DMS114 treated with DMSO at 0.1 percent for 48 hours (cell line): ENCODE results near the gene USP17L28.
"Not testable (repeated sequence)": the region's sequence is repeated elsewhere in the genome, so short reads cannot be mapped to it uniquely, and the experiment has no call there.

Source experiments
- DNase-seq: peaks from one replicate; lab custom pipeline; 2025; ENCODE audit not compliant: unreplicated experiment; lab: John Stamatoyannopoulos, UW

Gene USP17L28

GRCh38 chr4:9348593-9348992, at the start of gene USP17L28:
TSS of gene USP17L28 (plus strand) at chr4:9348893. CDS start at chr4:9348893, 0 bp downstream.
- DNase-seq: not testable (repeated sequence)

GRCh38 chr4:9324191-9324590, 24.5 kb upstream of the USP17L28 start:
- not testable (repeated sequence) for DNase-seq

GRCh38 chr4:9324865-9325264, 23.8 kb upstream of the USP17L28 start, which contains the start of gene USP17L24:
TSS of gene USP17L24 (plus strand) at chr4:9325165. CDS start at chr4:9325165, 0 bp downstream.
- DNase-seq: not testable (repeated sequence)

GRCh38 chr4:9329611-9330010, 19.1 kb upstream of the USP17L28 start, which contains the start of gene USP17L25:
TSS of gene USP17L25 (plus strand) at chr4:9329911. CDS start at chr4:9329911, 0 bp downstream.
- DNase-seq: not testable (repeated sequence)

GRCh38 chr4:9334358-9334757, 14.3 kb upstream of the USP17L28 start, which contains the start of gene USP17L26:
TSS of gene USP17L26 (plus strand) at chr4:9334658. CDS start at chr4:9334658, 0 bp downstream.
- not testable (repeated sequence) for DNase-seq

DNA sequence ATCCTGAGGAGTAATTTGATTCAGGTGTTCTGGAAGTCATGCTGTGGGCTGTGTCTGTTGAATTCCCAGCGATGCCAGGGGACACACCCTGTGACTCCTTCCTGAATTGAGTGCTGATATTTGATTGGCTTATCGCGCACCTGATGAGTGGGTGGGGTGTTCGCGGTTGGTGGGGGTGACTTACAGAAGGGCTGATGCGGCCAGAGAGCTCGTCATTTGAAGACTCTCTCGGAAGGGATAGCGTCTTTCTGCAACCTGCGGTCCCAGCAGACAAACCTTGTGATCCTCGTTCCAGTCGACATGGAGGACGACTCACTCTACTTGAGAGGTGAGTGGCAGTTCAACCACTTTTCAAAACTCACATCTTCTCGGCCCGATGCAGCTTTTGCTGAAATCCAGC, 9.6 kb upstream of the USP17L28 start, which contains the start of gene USP17L5:
TSS of gene USP17L5 (plus strand) at position 301 of the 400 bp plus-strand sequence. CDS start at position 301, 0 bp downstream.
- DNase-seq: not testable (repeated sequence)

GRCh38 chr4:9343848-9344247, 4.8 kb upstream of the USP17L28 start, which contains the start of gene USP17L27:
TSS of gene USP17L27 (plus strand) at chr4:9344148. CDS start at chr4:9344148, 0 bp downstream.
- not testable (repeated sequence) for DNase-seq

- DNase-seq: not testable (repeated sequence)
Measured at GRCh38 chr4:9350866-9351265, 2.2 kb downstream of the USP17L28 start.

- not testable (repeated sequence) for DNase-seq
Measured at GRCh38 chr4:9353338-9353737, 4.6 kb downstream of the USP17L28 start, which contains the start of gene USP17L29. TSS of gene USP17L29 (plus strand) at chr4:9353638. CDS start at chr4:9353638, 0 bp downstream.

GRCh38 chr4:9362829-9363228, 14.1 kb downstream of the USP17L28 start, which contains the start of gene USP17L30:
TSS of gene USP17L30 (plus strand) at chr4:9363129. CDS start at chr4:9363129, 0 bp downstream.
- DNase-seq: not testable (repeated sequence)

GRCh38 chr4:9379881-9380280, 31.2 kb downstream of the USP17L28 start:
- not testable (repeated sequence) for DNase-seq

DNA sequence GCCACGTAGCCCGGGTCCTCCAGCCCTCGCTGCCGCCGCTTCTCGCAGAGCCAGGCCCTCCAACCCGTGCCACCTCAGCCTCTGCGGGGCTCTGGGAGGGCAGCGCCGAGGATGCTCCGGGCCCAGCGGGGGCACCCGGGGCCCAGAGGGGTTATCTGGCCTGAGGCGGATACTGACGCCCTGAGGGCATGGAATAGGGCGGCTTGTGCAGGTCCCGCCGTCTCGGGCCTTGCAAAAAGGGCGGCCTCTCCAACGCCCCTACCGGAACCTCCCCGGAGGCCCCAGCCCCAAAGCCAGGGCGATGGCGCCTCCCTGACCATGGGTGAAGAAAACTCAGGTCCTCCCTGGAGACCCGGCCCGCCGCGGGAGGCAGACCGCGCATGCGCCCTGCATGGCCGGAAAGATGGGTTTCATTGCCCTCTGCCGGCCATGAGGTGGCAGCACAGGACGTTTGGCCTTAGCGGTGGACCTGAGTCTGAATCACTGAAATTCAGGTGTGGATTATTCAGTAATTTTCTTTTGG, 32.4 kb downstream of the USP17L28 start:
- not testable (repeated sequence) for DNase-seq

DNA sequence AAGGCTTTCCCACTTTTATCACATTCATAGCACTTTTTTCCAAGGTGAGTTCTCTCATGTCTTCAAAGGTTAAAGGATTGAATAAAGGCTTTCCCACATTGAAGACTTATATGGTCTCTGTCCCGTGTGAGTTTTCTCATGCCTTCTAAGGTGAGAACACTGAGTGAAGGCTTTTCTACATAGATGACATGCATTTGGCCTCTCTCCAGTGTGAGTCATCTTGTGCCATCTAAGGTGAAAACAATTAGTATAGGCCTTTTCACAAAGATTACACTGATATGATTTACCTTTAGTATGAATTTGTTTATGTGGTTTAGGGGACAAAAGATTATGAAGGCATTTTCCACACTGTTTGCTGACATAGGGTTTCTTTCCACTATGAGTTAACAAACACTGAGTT, 35.4 kb downstream of the USP17L28 start:
- no peak for DNase-seq

DNA sequence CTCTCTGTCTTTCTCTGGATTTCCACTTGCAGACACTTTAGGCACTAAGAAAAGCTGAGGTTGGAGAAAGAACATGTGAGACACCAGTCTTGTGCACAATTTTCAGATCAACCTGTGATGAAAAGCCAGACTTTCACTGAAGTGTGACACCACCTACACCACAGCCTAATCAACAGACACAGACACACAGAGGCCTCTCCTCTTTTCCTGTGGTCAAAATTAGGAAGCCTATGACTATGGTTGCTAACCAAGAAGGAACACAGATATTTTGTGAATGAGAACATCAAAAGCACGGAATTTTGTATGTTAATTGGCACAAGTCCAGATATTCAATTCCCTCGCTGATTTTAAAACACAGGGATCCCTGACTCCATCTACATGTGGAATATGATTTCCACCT, 40.3 kb downstream of the USP17L28 start:
- DNase-seq: not testable (repeated sequence)
